Pericardium fibroblast (primary cell): ENCODE data around the gene ANKRD31. TPM values are rescaled to one million over a fixed set of nuclear protein-coding genes. Genes with fewer than 3 reads are reported as not detected.

Experiments
- total RNA-seq: library from RNA; depleted of rRNA; stranded (reverse); fragments of >200 nt; gene quantifications from 2 replicates; pipeline ENCODE4 v1.2.3, GENCODE V29; 2015

ANKRD31 gene
- total RNA-seq: under 0.01 and 0.09 TPM in 2 replicates

DNA sequence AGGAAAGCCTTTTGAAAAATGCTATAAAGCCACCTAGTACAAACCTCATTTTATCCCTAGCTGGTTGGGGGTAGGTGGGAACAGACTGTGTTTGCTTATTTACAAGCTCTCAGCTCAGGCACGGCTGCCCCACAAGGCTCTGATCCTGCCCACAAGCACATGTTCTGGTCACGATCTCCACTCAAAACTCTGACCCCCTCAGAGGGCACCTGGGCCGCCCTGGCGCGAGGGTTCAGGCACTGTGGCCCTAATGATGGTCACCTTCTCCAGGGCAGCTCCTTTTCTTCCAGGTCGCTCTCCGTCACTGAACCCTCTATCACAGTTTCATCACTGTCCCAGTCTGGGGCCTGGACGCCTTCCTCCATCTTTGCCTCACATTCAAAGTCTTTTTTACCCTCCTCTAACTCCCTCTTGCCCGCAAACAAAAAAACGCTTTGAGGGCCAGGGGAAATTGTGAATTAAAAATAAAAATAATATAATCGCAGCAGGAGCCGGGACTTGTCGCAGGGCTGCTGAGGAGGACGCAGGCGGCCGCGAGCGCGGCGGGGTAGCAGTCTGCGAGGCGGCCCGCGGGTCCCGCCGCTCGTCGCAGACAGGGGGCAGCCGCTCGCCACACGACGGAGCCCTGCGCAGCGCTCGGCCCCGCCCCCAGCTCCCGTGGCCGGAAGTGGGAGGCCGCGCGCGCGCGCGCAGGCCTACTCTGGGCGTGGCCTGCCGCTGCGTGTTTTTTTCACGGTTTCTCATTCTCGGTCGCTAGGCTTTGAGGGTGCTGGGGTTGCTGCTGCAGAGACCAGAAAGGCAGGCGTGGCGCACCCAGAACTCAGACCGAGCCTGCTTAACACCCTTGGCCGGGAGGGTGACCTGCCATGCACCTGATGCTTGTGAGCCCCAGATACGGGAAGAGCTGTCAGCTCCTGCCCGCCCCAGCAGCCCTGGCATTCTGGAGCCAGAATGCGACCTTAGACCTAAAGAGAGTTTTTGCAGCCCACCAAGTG, at the start of gene ANKRD31:
Gene ANKRD31 (minus strand): TSS at position 557 of the 995 bp plus-strand sequence. CDS start 192 bp downstream, at position 365.

GRCh38 chr5:75052192-75053053, 184.3 kb downstream of the ANKRD31 start, which contains the start of gene GCNT4:
TSS of gene GCNT4 (minus strand) at chr5:75052558. CDS start at chr5:75030037, 22,521 bp downstream.

Other genes starting within 250 kb of the ANKRD31 start
- 1.6 and 3.0 TPM in 2 replicates for gene GCNT4, start 184.3 kb downstream of the ANKRD31 start, total RNA-seq
- gene HMGCR, start 100.3 kb upstream of the ANKRD31 start, total RNA-seq: 54.6 and 78.7 TPM in 2 replicates